OCI-LY3 (cell line): Measurements from ENCODE around the gene TMEM269.

Experiments
- H2AFZ ChIP-seq: fragments of 200-600, 300-600 bp; shearing (Covaris generic); 2 replicates; pipeline ENCODE4 v1.6.0; 2014; ENCODE audit warnings: antibody characterized with exemption, low read depth, low read length
- H3K27ac ChIP-seq: fragments of 200-600, 300-600 bp; sonication (generic); 2 replicates; pipeline ENCODE4 v1.5.1; 2014; ENCODE audit warnings: mild to moderate bottlenecking, low read length, moderate library complexity, mixed read lengths
- H3K27me3 ChIP-seq: fragments of 200-600, 300-600 bp; sonication (generic); 2 replicates; pipeline ENCODE4 v1.6.1; 2014; ENCODE audit warnings: low read depth, low read length, mixed read lengths
- H3K36me3 ChIP-seq: fragments of 200-600, 300-600 bp; sonication (generic); replicated peaks from 2 replicates; pipeline ENCODE3; 2014; ENCODE audit warnings: low read depth, low read length, mixed read lengths
- H3K4me1 ChIP-seq: fragments of 300-600, 200-600 bp; sonication (generic); 2 replicates; pipeline ENCODE4 v1.6.1; 2014; ENCODE audit warnings: low read length, mixed read lengths
- H3K4me2 ChIP-seq: fragments of 200-600, 300-600 bp; sonication (generic); 2 replicates; pipeline ENCODE4 v1.6.1; 2014; ENCODE audit warnings: low read length, mixed read lengths
- H3K4me3 ChIP-seq: fragments of 300-600, 200-600 bp; sonication (generic); 2 replicates; pipeline ENCODE4 v1.5.1; 2014; ENCODE audit warnings: antibody characterized with exemption, mild to moderate bottlenecking, low read length, moderate library complexity
- H3K79me2 ChIP-seq: fragments of 300-600, 200-600 bp; shearing (Covaris generic); 2 replicates; pipeline ENCODE4 v1.6.1; 2014; ENCODE audit warnings: mild to moderate bottlenecking, low read length, mixed read lengths
- H3K9ac ChIP-seq: fragments of 300-600, 200-600 bp; shearing (Covaris generic); 2 replicates; pipeline ENCODE4 v1.6.0; 2014; ENCODE audit warnings: mild to moderate bottlenecking, low read length, moderate library complexity
- H3K9me3 ChIP-seq: fragments of 200-600, 300-600 bp; shearing (Covaris generic); 2 replicates; pipeline ENCODE4 v1.6.1; 2014; ENCODE audit warnings: low read length, mixed read lengths; ENCODE audit not compliant: insufficient read depth
- H4K20me1 ChIP-seq: fragments of 200-600, 300-600 bp; sonication (generic); 2 replicates; pipeline ENCODE4 v1.6.1; 2016; ENCODE audit warnings: low read length, mixed read lengths; ENCODE audit not compliant: insufficient read depth
- EZH2phosphoT487 ChIP-seq: fragments of 200-600 bp; shearing (Covaris generic); IDR thresholded peaks from 2 replicates; pipeline ENCODE4 v1.6.1; 2018; ENCODE audit warnings: antibody characterized with exemption, mixed run types, low read depth
- TF ChIP-seq, protein P1 (sequence below): fragments of 200-600, 300-600 bp; sonication (generic); IDR thresholded peaks from 2 replicates; pipeline ENCODE4 v1.5.1; 2014; ENCODE audit warnings: antibody characterized with exemption, low read length, low read depth

Gene TMEM269

DNA sequence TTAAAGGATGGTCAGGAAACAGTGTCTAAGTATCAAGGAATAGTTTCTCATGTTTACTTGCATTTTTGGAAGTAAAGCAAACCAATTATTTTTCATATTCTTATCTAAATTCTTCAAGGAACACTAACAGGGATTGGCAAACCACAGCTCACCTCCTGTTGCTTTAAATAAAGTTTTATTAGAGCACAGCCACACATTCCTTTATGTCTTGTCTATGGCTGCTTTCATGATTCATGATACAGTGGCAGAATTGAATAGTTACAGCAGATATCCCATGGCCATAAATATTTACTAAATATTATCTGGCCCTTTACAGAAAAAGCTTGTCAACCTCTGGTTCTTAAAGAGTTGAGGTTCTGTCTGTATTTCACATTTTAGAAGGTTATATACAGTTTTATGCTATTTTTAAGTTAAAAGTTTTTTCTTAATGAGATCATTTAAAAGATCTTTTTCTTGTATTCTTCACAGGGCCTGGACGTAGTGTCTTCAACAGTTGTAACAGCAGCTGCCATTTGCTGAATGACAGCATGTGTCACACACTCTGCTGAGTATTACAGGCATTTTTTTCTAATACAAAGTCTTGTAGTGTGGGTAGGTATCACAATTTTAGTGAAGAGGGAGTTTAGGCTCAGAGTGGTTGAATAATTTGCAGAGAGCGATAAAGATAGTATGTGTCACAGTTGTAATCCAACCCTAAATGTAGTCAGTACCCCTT is 64.2 kb downstream of the TMEM269 start:
- no peak for TF ChIP-seq EZH2phosphoT487
- TF ChIP-seq, protein P1, sequence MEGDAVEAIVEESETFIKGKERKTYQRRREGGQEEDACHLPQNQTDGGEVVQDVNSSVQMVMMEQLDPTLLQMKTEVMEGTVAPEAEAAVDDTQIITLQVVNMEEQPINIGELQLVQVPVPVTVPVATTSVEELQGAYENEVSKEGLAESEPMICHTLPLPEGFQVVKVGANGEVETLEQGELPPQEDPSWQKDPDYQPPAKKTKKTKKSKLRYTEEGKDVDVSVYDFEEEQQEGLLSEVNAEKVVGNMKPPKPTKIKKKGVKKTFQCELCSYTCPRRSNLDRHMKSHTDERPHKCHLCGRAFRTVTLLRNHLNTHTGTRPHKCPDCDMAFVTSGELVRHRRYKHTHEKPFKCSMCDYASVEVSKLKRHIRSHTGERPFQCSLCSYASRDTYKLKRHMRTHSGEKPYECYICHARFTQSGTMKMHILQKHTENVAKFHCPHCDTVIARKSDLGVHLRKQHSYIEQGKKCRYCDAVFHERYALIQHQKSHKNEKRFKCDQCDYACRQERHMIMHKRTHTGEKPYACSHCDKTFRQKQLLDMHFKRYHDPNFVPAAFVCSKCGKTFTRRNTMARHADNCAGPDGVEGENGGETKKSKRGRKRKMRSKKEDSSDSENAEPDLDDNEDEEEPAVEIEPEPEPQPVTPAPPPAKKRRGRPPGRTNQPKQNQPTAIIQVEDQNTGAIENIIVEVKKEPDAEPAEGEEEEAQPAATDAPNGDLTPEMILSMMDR = no peak
- peaks cover 21% of the 10 kb centered on the region for H3K79me2 ChIP-seq
- H3K27me3 ChIP-seq = no peaks in the 10 kb centered on the region
- H3K9ac ChIP-seq = no peak overlapping the region
- no peak overlapping the region for H3K4me2 ChIP-seq
- no peaks in the 10 kb centered on the region for H3K9me3 ChIP-seq
- H3K36me3 ChIP-seq = peaks cover 15% of the 10 kb centered on the region
- no peak overlapping the region for H2AFZ ChIP-seq
- H3K27ac ChIP-seq = no peak overlapping the region
- H3K4me3 ChIP-seq = no peak overlapping the region
- no peaks in the 10 kb centered on the region for H4K20me1 ChIP-seq
- peaks cover 21% of the 10 kb centered on the region for H3K4me1 ChIP-seq

DNA sequence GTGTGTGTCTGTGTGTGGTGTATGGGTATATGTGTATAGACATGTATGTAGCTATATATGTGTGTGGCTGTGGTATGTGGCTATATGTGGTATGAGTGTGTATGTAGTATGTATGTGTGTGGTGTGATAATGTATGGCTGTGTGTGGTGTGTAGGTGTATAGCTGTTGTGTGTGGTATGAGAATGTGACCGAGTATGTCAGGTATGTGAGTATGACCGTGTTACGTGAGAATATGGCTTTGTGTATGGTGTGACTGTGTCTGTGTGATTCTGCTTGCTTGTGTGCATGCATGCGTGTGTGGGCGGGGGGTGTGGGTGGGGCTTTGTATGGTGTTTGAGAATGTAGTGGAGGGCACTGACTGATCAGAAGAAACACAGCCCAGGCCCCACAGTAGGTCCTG is 65.2 kb downstream of the TMEM269 start:
- Histone ChIP-seq H3K9me3 (no peaks in the 10 kb centered on the region), H2AFZ (no peak overlapping the region), H4K20me1 (no peaks in the 10 kb centered on the region), H3K4me2 (no peak overlapping the region), H3K4me1 (peaks cover 21% of the 10 kb centered on the region), H3K9ac (no peak overlapping the region), H3K27ac (no peak overlapping the region), H3K4me3 (no peak overlapping the region), H3K36me3 (peaks cover 15% of the 10 kb centered on the region), H3K79me2 (peaks cover 21% of the 10 kb centered on the region), H3K27me3 (no peaks in the 10 kb centered on the region)
- TF ChIP-seq, protein P1 = no peak
- TF ChIP-seq EZH2phosphoT487 = no peak
